D341Med (cell line): ENCODE data around the gene DCLRE1C.
"Not testable (repeated sequence)": the region's sequence is repeated elsewhere in the genome, so short reads cannot be mapped to it uniquely, and the experiment has no call there.

Source experiments
- DNase-seq: peaks from one replicate; pipeline ENCODE4 v3.0.0; 2012; ENCODE audit warnings: low spot score

DCLRE1C gene

DNA sequence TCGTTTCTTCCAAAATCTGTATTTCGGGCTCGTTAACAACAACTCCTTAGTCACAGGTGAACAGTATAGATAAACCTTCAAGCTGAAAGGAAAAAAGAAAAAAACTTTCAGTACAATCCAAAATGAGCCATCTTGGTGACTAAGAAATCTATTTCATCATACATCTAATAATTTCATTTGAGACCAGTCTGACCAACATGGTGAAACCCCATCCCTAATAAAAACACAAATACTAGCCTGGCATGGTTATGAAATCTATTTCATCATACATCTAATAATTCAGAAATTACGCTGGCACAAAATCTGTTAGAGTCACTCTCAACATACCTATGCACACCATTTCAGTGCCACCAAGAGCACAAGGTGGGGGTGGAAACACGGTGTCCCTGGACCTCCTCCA is 8.8 kb downstream of the DCLRE1C start:
- no peak for DNase-seq

DNA sequence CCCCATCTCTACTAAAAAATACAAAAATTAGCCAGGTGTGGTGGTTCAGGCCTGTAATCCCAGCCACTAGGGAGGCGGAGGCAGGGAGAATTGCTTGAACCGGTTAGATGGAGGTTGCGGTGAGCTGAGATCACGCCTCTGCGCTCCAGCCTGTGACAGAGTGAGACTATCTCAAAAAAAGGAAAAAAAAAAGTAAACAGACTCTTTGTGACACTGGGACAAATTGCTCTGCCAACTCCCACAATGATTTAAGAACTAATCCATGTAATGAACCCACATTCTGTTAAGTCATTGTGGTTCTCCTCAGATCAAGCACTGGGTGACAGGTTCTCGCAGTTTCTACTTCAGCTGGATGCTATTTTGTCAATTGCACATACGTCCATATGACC is 11.0 kb downstream of the DCLRE1C start:
- DNase-seq: not testable (repeated sequence)

DNA sequence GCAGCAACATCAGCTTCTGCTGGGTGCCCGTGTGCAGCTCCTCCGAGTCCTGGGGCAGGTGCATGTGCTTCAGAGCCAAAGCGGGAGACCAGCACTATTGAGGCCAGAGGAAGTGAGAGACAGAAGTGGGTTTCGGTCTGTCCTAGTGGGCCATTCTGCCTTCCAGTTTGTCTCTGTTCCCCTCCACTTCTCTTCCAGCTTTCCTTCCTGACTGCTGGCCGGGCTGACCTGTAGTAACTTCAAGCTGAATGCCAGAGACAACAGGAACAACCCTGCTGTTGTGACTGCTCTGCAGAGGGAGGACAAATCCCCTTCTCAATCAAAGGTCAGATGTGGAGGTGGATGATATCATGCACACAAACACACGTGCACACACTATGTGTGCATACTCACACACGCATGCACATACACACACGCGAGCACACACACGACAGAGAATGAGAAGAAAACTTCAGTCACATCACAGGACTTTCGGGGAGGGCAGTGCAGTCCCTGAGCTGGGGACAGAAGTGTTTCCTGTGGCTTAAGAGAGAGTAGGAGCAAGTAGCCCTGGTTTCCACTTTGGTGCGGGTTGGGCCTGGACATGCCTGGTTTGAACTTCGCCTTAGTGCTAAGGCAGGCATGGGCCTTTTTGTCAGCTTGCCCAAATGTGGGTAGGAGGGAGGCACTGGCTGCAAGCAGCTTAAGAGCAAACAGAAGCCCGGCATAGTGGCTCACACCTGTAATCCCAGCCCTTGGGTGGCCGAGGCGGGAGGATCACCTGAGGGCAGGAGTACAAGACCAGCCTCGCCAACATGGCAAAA is 11.5 kb downstream of the DCLRE1C start:
- not testable (repeated sequence) for DNase-seq

DNA sequence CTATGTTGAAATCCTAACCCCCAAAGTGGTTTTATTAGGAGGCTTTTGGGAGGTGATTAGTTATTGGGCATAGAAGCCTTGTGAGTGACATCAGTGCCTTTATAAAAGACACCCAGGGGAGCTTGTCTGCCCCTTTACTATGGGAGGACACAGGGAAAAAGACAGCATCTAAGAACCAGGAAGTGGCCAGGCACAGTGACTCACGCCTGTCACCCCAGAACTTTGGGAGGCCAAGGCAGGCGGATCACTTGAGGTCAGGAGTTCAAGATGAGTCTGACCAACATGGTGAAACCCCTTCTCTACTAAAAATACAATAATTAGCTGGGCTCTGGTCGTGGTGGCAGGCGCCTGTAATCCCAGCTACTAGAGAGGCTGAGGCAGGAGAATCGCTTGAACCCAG is 14.9 kb downstream of the DCLRE1C start:
- DNase-seq: not testable (repeated sequence)

DNA sequence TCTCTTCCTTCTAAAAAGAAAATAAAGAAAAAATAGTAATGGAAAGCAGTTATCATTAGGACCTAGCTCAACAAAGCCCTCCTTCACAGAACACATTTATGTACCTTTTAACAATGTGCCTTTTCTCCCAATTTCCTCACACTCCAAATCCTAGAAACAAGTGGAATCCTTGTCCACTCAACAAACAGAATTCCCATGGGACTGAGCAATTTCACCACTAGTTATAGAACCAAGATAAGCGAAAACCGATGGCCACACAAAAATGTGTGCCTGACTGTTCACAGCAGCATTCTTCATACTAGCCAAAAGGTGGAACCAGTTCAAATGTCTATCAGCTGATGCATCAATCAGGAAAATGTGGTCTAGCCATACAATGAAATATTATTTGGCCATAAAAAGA is 17.3 kb downstream of the DCLRE1C start:
- DNase-seq: no peak

DNA sequence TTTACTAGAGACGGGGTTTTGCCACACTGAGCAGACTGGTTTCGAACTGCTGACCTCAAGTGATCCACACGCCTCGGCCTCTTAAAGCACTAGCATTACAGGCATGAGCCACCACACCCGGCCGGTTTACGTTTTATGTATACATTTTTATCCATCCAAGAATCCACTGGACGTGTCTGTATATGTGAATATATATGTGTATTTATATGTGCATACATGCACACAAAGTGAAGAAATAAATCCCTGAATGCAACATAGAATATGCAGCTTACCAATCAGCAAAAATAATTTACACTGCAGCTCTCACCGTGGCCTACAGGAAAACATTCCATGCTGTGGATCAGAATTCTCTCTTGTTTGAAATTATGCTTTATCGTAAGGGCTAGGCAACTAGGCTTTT is 23.3 kb downstream of the DCLRE1C start:
- no peak for DNase-seq

DNA sequence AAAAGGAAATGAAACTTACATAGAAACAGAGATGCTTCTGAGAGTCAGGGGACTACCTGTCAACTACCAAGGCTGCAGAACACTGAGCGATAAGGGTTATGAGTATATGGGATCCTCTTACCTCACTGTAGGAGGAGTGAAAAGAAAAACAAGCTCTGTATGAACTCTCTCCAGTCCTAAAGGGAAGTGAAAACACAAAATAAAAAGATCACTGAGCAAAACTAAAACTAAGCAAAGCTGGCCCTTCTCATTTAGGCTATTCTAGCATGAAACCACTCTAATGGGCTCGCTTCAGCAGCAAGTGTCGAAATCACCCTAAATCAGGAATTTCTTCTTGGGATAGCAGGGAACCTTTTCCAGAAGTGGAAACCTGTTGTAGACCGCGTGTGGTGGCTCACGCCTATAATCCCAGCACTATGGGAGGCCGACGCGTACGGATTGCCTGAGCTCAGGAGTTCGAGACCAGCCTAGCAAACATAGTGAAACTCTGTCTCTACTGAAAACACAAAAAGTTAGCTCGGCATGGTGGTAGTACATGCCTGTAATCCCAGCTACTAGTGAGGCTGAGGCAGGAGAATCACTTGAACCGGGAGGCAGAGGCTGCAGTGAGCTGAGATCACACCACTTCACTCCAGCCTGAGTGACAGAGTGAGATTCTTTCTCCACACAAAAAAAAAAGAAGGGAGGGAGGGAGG is 27.0 kb downstream of the DCLRE1C start:
- no peak for DNase-seq

DNA sequence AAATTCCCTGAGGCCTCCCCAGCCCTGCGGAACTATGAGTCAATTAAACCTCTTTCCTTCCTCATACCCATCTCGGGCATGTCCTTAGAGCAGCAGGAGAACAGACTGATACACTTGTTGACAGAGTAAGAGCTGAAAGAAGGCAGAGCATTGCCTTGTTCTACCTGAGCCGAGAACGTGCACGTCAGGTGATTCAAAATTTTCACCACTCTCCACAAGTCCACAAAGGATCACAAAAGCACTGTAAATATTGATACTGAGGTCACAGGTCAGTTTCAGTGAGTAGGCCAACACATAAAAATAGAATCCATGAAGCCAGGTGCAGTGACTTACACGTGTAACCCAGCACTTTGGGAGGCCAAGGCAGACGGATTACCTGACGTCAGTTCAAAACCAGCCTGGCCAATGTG is 27.8 kb downstream of the DCLRE1C start:
- DNase-seq: no peak

DNA sequence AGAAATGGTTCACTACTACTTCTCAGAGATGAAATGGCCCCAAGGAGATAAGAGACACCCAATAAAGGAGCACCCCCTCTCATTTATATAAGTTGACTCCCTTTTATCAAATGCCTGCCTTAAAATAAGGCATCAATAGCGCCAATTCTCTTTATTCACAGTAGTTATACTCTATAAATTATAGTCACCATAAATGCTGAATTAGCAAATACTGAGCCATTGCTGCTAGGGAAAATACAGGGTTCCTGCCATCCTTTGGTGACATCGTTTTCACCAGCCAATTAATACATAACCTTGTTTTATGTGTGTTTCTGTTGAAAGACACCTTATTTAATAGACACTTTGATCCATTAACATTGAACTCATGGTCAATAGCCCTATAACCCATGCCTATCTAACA is 28.6 kb downstream of the DCLRE1C start:
- DNase-seq: no peak

DNA sequence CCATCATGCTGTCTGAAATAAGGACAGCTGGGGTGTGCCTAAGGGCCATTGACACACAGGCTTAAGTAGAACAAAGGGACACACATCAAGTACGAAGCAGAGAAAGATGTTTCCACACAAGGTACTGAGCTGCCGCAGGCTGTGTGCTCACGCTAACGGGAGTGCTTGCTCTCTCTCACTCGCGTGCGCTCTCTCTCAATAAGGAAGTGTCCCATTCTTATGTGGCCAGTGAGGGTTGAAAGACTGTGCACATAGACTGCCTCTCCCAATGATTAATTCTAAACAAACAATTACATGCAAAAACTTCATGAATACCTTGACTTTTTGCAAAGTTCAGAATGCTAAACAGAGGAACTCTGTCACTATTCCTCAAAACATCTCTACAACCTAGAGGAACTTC is 29.9 kb downstream of the DCLRE1C start:
- DNase-seq: no peak

DNA sequence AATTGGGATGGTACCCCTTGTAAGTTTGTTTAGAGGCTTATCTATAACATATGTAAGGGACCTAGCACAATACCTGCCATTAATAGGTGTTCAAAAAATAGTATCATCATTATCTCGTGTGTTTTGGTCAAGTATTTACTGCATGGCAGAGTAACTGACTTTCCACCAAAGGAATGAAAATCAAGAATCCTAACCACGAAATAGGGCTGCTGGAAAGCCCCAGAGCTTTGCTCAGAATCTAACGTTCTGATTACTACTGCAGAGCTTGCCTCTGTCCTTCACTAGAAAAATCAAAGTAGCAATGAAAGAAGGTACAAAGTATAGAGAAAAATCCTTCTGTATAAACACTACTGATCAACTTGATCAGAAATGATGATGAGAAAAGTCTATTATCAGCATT is 34.9 kb downstream of the DCLRE1C start:
- no peak for DNase-seq

DNA sequence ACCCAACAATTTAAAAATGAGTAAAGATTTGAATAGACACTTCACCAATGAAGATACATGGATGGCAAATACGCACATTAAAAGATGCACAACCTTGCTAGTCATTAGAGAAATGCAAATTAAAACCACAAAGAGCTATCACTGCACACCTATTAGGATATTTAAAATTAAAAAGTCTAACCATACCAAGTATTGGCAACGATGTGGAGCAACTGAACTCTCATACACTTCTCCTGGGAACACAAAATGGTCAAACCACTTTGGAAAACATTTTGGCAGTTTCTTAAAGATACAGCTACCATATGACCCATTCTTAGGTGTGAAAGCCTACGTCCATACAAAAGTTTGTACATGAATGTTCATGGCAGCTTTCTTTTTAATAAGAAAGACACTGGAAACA is 36.1 kb downstream of the DCLRE1C start:
- DNase-seq: no peak

DNA sequence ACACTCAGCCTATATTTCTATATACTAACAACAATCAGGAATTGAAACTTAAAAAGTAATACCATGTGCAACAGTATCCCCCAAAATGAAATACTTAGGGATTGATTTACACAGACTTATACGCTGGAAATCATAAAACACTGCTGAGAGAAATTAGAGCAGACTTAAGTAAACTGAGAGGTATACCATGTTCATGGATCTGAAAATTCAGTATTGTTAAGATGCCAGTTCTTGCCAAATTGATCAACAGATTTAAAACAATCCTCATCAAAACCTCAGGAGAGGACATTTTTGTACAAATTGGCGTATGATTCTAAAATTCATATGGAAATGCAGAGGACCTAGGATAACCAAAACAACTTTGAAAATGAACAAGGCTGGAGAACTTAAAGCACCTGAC is 37.3 kb downstream of the DCLRE1C start:
- DNase-seq: no peak

DNA sequence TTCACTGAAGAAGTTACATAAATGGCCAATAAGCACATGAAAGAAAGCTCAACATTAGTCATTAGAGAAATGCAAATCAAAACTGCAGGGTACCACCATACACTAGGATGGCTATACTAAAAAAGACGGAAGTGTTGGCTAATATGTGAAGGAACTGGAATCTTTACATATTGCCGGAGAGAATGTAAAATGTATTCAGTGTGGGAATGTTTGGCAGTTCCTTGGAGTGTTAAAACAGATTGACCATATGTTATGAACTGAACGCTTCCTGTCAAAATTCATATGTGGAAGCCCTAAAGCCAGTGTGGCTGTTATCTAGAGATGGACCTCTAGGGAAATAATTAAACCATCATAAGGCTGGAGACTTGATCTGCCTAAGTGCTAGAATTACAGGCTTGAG is 42.1 kb downstream of the DCLRE1C start:
- DNase-seq: no peak

DNA sequence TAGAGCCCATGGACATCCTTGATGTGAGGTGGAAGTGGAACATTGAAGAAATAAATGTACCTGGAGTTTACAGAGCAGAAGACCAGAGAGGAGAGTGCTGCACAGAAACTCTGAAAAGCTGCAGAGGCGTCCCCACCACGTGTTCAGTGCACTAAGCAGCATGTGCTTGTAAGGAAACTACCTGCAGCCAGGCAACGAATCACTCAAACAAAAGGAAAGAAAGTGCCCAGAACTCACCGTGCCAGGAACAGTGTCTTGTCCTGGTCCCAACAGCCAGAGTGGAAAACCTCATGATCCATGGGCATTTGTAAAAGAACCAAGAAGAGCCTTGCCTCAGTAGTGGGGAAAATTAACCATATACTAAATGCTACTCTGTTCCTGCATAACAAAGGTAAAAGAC is 42.9 kb downstream of the DCLRE1C start:
- DNase-seq: no peak

DNA sequence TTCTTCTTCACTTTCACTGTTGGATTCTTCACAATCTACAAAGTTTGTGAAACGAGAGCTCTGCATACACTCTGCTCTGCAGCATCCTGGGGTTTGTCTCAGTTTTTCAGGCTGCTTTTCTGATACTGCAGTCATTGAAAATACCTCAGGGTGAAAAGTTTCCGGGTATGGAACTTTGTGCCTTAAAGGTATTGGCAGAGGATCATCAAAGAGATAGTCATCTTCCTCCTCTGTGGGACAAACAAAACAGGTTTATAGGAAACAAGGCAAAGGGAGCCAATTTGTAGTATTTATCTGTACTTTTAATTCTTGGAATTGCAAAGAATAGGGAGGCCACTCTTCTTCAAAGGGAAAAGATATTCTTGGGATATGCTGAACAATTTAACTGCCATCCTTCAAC is 44.8 kb downstream of the DCLRE1C start:
- DNase-seq: no peak

DNA sequence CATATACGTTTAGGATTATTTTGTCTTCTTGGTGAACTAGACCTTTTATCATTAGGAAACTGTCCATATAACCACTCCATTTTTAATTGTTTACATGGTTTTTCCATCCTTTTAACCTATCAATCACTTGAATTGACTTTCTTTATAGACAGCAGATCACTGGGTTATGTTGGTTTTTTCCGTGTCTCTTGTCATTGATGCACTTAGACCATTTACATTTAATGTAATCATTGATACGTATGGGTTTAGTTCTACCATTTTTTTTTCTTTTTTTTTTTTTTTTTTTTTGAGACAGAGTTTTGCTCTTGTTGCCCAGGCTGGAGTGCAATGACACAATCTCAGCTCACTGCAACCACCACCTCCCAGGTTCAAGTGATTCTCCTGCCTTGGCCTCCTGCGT is 46.3 kb downstream of the DCLRE1C start:
- DNase-seq: not testable (repeated sequence)

DNA sequence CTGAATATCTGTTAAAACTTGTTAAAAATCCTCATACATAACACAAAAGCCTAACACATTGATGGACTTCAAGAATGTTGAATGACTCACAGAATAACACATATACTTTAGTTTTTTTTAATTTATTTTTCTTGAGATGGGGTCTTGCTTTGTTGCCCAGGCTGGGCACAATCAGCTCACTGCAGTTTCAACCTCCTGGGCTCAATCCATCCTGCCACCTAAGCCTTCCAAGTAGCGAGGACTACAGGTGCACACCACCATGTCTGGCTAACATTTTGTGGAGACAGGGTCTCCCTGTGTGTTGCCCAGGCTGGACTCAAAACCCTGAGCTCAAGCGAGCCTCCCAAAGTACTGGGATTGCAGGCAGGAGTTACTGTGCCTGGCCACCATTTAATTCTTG is 47.1 kb downstream of the DCLRE1C start:
- no peak for DNase-seq

DNA sequence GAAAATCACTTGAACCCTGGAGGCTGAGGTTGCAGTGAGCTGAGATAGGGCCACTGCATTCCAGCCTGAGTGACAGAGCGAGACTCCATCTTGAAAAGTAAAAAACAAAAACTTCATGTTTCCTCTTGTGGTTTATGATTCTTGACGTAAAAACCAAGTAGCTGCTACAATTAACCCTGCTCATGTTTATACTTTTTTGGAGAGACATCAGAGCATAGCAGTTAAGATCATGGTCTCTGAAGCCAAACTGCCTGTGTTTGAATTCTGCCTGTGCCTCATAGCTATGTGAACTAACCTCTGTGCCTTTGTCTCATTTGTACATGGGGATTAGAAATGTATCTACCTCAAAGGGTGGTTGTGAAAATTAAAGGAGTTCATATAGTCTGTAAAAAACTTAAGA is 48.0 kb downstream of the DCLRE1C start:
- no peak for DNase-seq

DNA sequence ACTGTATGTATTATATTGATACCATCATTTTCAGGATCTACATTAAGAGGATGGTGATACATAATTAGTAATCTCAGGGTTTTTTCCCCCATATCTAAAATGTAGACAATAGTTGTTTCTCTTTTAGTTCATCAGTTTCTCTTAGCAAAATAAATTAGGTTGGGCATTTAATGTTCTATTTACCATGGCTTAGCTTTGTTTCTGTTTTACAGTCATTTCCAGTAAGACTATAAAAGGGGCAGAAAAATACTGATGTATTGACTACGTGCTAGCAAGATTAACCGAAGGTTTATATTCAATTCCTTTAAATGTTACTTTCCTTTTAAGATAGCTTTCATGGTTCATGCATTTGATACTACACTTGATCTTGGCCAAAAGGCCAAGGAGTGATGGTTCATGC is 49.0 kb downstream of the DCLRE1C start:
- DNase-seq: no peak

DNA sequence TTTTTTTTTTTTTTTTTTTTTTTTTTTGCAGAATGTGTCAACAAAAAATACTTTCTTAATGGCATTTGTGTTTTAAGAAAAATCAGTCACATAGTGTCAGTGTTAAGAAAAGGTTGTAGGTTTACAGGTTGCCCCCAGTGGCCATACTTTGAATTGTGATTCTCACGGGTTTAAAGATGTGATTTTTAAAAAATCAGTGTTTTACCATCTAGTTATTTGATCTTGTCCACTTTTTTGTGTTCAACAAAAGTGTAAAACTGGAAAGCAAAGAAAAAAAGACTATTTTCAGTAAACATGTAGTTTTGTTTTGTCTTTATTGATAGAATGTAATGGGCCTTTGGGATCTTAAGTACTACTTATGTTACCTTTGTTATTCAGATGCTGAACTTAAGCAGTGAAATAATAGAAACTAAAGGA is 49.6 kb downstream of the DCLRE1C start:
- DNase-seq: peak; percentile 40

DNA sequence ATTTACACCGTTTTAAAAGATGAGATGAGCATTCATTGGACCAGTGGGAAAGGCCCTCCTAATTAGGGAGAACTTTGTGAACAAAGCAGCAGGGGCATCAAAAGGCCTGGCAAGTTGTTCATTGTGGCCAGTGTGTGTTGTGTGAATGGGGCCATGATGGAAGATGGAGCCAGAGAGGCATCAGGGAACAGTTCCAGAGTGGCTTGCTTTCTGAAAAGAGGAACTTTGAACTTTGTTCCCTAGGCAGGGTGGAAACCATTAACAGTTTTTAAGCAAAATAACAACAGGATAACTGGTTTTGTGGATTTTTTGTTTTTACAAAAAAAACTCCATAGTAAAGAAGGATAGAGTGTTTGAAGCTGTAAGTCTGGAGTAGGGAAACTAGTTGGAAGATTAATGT is 62.7 kb downstream of the DCLRE1C start:
- no peak for DNase-seq

DNA sequence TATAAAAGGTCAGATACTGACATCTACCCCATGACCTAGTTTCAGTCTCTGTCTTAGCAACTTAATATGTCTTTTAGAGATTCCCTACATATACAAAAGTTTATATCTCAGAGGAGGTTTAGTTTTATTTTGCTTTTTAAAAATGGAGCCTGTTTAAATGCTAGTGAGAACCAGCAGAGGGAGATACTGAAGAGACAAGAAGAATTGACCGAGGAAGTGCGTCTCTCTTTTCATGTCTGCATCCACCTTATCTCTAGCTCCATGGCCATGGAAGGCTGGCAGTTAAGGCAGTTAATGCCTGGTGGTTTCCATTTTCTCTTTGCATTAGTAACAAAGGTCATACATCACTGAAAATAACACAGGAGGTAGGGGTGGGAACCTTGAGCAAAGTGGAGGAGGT is 64.6 kb downstream of the DCLRE1C start:
- DNase-seq: no peak

DNA sequence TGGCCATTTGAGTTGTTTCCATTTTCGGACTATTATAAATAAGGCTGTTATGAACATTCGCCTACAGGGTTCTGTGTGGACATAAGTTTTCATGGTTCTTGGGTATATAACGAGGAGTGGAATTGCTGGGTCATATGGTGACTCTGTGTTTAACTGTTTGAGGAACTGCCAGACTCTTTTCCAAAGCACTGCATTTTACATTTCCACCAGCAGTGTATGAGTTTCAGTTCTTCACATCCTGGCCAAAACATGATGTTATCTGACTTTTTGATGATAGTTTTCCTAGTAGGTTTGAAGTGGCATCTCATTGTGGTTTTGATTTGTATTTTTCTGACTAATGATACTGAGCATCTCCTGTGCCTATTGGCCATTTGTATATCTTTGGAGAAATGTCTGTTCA is 69.8 kb downstream of the DCLRE1C start:
- DNase-seq: no peak
